SK-N-SH (cell line): ENCODE results near the gene PF4V1. TPM values are rescaled to one million over a fixed set of nuclear protein-coding genes. Genes with fewer than 3 reads are reported as not detected.

Experiments used
- CTCF ChIA-PET: fragments of 300-600, 350-600 bp; formaldehyde crosslinking; extraction: SDS; loops from one replicate; lab custom pipeline; 2021; lab: Yijun Ruan, JAX
- POLR2A ChIA-PET: fragments of 350-600 bp; sonication (Branson Sonifier 250); formaldehyde crosslinking; extraction: SDS; loops from one replicate; lab custom pipeline; 2020; ENCODE audit warnings: antibody characterized with exemption, inconsistent platforms; lab: Yijun Ruan, JAX
- DNase-seq: peaks from one replicate; pipeline ENCODE4 v3.0.0; 2012
- H2AFZ ChIP-seq: fragments of 200-600 bp; sonication (generic); 2 replicates; pipeline ENCODE4 v1.8.1; 2016; ENCODE audit warnings: antibody characterized with exemption, mild to moderate bottlenecking, low read depth
- H3F3A ChIP-seq: fragments of 200-600 bp; sonication (generic); replicated peaks from 2 replicates; pipeline ENCODE3; 2016; ENCODE audit warnings: antibody characterized with exemption, mild to moderate bottlenecking; ENCODE audit not compliant: insufficient read depth
- H3K27ac ChIP-seq, 2 experiments: fragments of 200-500 bp in 1 of 2; fragments of 200-600 bp in 1 of 2; sonication (Bioruptor generic) in 1 of 2; sonication (generic), shearing (Covaris generic) in 1 of 2; 2 replicates each; pipeline versions ENCODE4 v1.5.1 to v1.6.1; 2014 to 2016; ENCODE audit warnings: low read depth in 2 of 2, inconsistent platforms in 1 of 2, low read length in 1 of 2, mild to moderate bottlenecking in 1 of 2, mixed read lengths in 1 of 2
- H3K27me3 ChIP-seq: fragments of 200-600 bp; sonication (generic), shearing (Covaris generic); 2 replicates; pipeline ENCODE4 v1.6.1; 2016; ENCODE audit warnings: mixed run types; ENCODE audit not compliant: insufficient read depth
- H3K36me3 ChIP-seq, 2 experiments: fragments of 200-500 bp in 1 of 2; fragments of 200-600 bp in 1 of 2; sonication (Bioruptor generic) in 1 of 2; sonication (generic) in 1 of 2; replicated peaks in 1 of 2; 2 replicates each; pipeline versions ENCODE3 to v1.5.1; 2014 to 2016; ENCODE audit warnings: low read length in 1 of 2, mild to moderate bottlenecking in 1 of 2; ENCODE audit not compliant: insufficient read depth in 2 of 2, control insufficient read depth in 1 of 2
- H3K4me1 ChIP-seq, 2 experiments: fragments of 200-500 bp in 1 of 2; fragments of 200-600 bp in 1 of 2; sonication (Bioruptor generic) in 1 of 2; sonication (generic), shearing (Covaris generic) in 1 of 2; 2 replicates each; pipeline versions ENCODE4 v1.5.1 to v1.6.1; 2014 to 2016; ENCODE audit warnings: low read depth in 1 of 2, low read length in 1 of 2, mixed run types in 1 of 2; ENCODE audit not compliant: insufficient read depth in 2 of 2, control insufficient read depth in 1 of 2
- H3K4me2 ChIP-seq: fragments of 200-600 bp; sonication (generic), shearing (Covaris generic); 2 replicates; pipeline ENCODE4 v1.6.1; 2017; ENCODE audit warnings: mixed run types
- H3K4me3 ChIP-seq, 2 experiments: fragments of 200-500 bp in 1 of 2; fragments of 200-600 bp in 1 of 2; sonication (Bioruptor generic) in 1 of 2; sonication (generic), shearing (Covaris generic) in 1 of 2; 2 replicates each; pipeline versions ENCODE4 v1.5.1 to v1.8.1; 2014 to 2016; ENCODE audit warnings: low read depth in 2 of 2, inconsistent platforms in 1 of 2, low read length in 1 of 2, mild to moderate bottlenecking in 1 of 2, mixed read lengths in 1 of 2, moderate library complexity in 1 of 2
- H3K79me2 ChIP-seq: fragments of 200-600 bp; sonication (generic); 2 replicates; pipeline ENCODE4 v1.8.1; 2017; ENCODE audit warnings: mild to moderate bottlenecking; ENCODE audit not compliant: insufficient read depth
- H3K9ac ChIP-seq: fragments of 200-600 bp; sonication (generic); 2 replicates; pipeline ENCODE4 v1.6.1; 2017; ENCODE audit warnings: mixed run types
- H3K9me2 ChIP-seq: fragments of 200-600 bp; sonication (generic); 2 replicates; pipeline ENCODE4 v1.6.1; 2017; ENCODE audit warnings: mixed run types
- H3K9me3 ChIP-seq: fragments of 200-600 bp; sonication (generic); 2 replicates; pipeline ENCODE4 v1.6.1; 2017; ENCODE audit warnings: mixed run types, mild to moderate bottlenecking, moderate library complexity
- H4K20me1 ChIP-seq: fragments of 200-600 bp; sonication (generic); 2 replicates; pipeline ENCODE4 v1.6.1; 2017; ENCODE audit warnings: mild to moderate bottlenecking, mixed run types; ENCODE audit not compliant: insufficient read depth
- ELF1 ChIP-seq: IDR thresholded peaks from 2 replicates; pipeline ENCODE4 v1.4.0; 2012
- EP300 ChIP-seq, 2 experiments: IDR thresholded peaks; 2 replicates each; pipeline versions ENCODE4 v1.4.0 to v1.6.1; 2012; ENCODE audit warnings: borderline replicate concordance in 1 of 2, low read depth in 1 of 2, low read length in 1 of 2
- EZH2phosphoT487 ChIP-seq: fragments of 200-600 bp; sonication (generic); IDR thresholded peaks from 2 replicates; pipeline ENCODE4 v1.6.1; 2017; ENCODE audit warnings: low read depth, mixed run types, mild to moderate bottlenecking, antibody characterized with exemption, moderate library complexity, borderline replicate concordance
- FOXM1 ChIP-seq: IDR thresholded peaks from 2 replicates; pipeline ENCODE4 v1.4.0; 2012; ENCODE audit warnings: low read depth, mild to moderate bottlenecking
- GABPA ChIP-seq: IDR thresholded peaks from 2 replicates; pipeline ENCODE4 v1.4.0; 2012; ENCODE audit warnings: low read depth, mild to moderate bottlenecking
- IRF3 ChIP-seq: fragments of 150-350 bp; IDR thresholded peaks from 2 replicates; pipeline ENCODE4 v1.6.1; 2016; ENCODE audit warnings: mild to moderate bottlenecking, low read depth, low read length
- RCOR1 ChIP-seq: fragments of 150-350 bp; IDR thresholded peaks from 2 replicates; pipeline ENCODE4 v1.6.1; 2017; ENCODE audit warnings: antibody characterized with exemption, low read length
- RFX5 ChIP-seq: IDR thresholded peaks from 2 replicates; pipeline ENCODE4 v1.6.1; 2012; ENCODE audit warnings: mild to moderate bottlenecking, improper control_type of control experiment, low read length
- RXRA ChIP-seq: IDR thresholded peaks from 2 replicates; pipeline ENCODE4 v1.4.0; 2012; ENCODE audit warnings: low read depth, mild to moderate bottlenecking, borderline replicate concordance
- TAF1 ChIP-seq: IDR thresholded peaks from 2 replicates; pipeline ENCODE4 v1.6.1; 2012; ENCODE audit warnings: low read depth, mild to moderate bottlenecking, low read length, moderate library complexity, borderline replicate concordance
- TEAD4 ChIP-seq: IDR thresholded peaks from 2 replicates; pipeline ENCODE4 v1.4.0; 2012; ENCODE audit warnings: mild to moderate bottlenecking, borderline replicate concordance; ENCODE audit not compliant: insufficient read depth
- YY1 ChIP-seq: IDR thresholded peaks from 2 replicates; pipeline ENCODE4 v1.4.0; 2012; ENCODE audit warnings: low read depth, mild to moderate bottlenecking
- WGBS: methylation state at CpG from one replicate; pipeline ENCODE4 v1.1.6; 2017; ENCODE audit warnings: low lambda C conversion rate; 5-methylcytosine and 5-hydroxymethylcytosine counted together
- polyA plus RNA-seq, 3 experiments: library from polyadenylated mRNA; depleted of rRNA; stranded (reverse); fragments of >200 nt; gene quantifications; 2 replicates each; pipeline ENCODE4 v1.2.3, GENCODE V29; 2012

Gene PF4V1
- polyA plus RNA-seq, 1 of the 3 experiments (the other 2 are of a cell fraction), result not detected

- POLR2A ChIA-PET, result no interaction called here
- H2AFZ ChIP-seq, result no peak overlapping the region
These were observed 10.4 kb upstream of the PF4V1 start for GRCh38 chr4:73842696-73843095.

GRCh38 chr4:73843369-73843768 lies 9.7 kb upstream of the PF4V1 start:
- POLR2A ChIA-PET, result no interaction called here

More at GRCh38 chr4:73842696-73843095, 10.4 kb upstream of the PF4V1 start:
- Histone ChIP-seq H3K27me3 (peaks cover 8% of the 10 kb centered on the region; the same call in 1 of the 2 replicates), H3K4me2 (no peak overlapping the region), H3K36me3 (no peaks in the 10 kb centered on the region), H3K4me3 (no peak overlapping the region), H3K79me2 (no peaks in the 10 kb centered on the region), H3F3A (peaks cover 4% of the 10 kb centered on the region), H3K4me1 (no peaks in the 10 kb centered on the region), H3K27ac (no peak overlapping the region), H4K20me1 (no peaks in the 10 kb centered on the region), H3K9me3 (no peaks in the 10 kb centered on the region), H3K9me2 (0 out of 2 replicates have a peak, but pooled peaks cover 3% of the 10 kb centered on the region), H3K9ac (no peak overlapping the region)
- CTCF ChIA-PET, result no interaction called here
- TF ChIP-seq RFX5 (no peak), RCOR1 (no peak), YY1 (no peak), EP300 (IDR thresholded peaks at IDR 0.05; ENCODE audit: borderline replicate concordance in 1 of 2, low read depth in 1 of 2, low read length in 1 of 2) (no peak), IRF3 (no peak), GABPA (no peak), TAF1 (no peak), RXRA (no peak)
- DNase-seq, result no peak

DNA sequence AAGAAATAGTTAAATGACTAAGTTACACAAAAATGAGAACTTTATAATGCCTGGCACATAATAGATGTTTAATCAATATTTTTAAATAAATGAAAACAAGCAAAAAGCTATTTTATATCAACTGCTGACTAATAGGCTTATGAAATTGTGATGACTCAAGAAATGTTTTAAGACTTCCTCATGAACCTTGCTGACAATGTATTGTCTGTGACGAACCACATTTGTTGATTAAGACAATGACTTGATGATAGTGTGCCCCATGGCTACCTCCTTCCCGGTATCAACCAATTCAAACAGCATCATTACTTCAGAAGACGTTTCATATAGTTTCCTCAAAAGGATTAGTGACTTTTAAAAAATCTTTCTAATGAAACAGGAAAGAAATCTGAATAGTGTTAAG lies 8.8 kb upstream of the PF4V1 start:
- peaks cover 4% of the 10 kb centered on the region for H3F3A ChIP-seq
- no peaks in the 10 kb centered on the region for H3K4me1 ChIP-seq
- 0 out of 2 replicates have a peak, but pooled peaks cover 3% of the 10 kb centered on the region for H3K9me2 ChIP-seq
- POLR2A ChIA-PET, result no interaction called here
- H3K27me3 ChIP-seq, result peaks cover 10% of the 10 kb centered on the region; the same call in 1 of the 2 replicates
- DNase-seq, result no peak
- H3K36me3 ChIP-seq, result no peaks in the 10 kb centered on the region
- H3K9me3 ChIP-seq, result no peaks in the 10 kb centered on the region
- no peak overlapping the region for H3K4me3 ChIP-seq
- H3K4me2 ChIP-seq, result no peak overlapping the region
- H3K79me2 ChIP-seq, result no peaks in the 10 kb centered on the region
- WGBS, result 1% methylated on average over 3 of the region's 3 CpGs
- no peak overlapping the region for H3K27ac ChIP-seq
- TF ChIP-seq TEAD4 (no peak), EZH2phosphoT487 (no peak), GABPA (no peak)
- TF ChIP-seq, all 33 proteins: peak for 0
- H2AFZ ChIP-seq, result no peak overlapping the region
- no peaks in the 10 kb centered on the region for H4K20me1 ChIP-seq
- H3K9ac ChIP-seq, result no peak overlapping the region
- CTCF ChIA-PET, result no interaction called here

More at GRCh38 chr4:73843369-73843768, 9.7 kb upstream of the PF4V1 start:
- no peak overlapping the region for H2AFZ ChIP-seq
- peaks cover 4% of the 10 kb centered on the region for H3F3A ChIP-seq
- CTCF ChIA-PET, result no interaction called here
- DNase-seq, result no peak
- H3K79me2 ChIP-seq, result no peaks in the 10 kb centered on the region
- H3K4me1 ChIP-seq, result no peaks in the 10 kb centered on the region
- H4K20me1 ChIP-seq, result no peaks in the 10 kb centered on the region
- H3K9me3 ChIP-seq, result no peaks in the 10 kb centered on the region
- no peak overlapping the region for H3K4me3 ChIP-seq
- H3K36me3 ChIP-seq, result no peaks in the 10 kb centered on the region
- H3K4me2 ChIP-seq, result no peak overlapping the region
- TF ChIP-seq FOXM1, result no peak
- TF ChIP-seq RCOR1, result no peak
- TF ChIP-seq ELF1, result no peak
- no peak overlapping the region for H3K9ac ChIP-seq
- no peak overlapping the region for H3K27ac ChIP-seq
- H3K27me3 ChIP-seq, result peaks cover 10% of the 10 kb centered on the region; the same call in 1 of the 2 replicates
- H3K9me2 ChIP-seq, result 0 out of 2 replicates have a peak, but pooled peaks cover 3% of the 10 kb centered on the region
